ENCODE measurements around the gene CCHCR1.

The CCHCR1 gene

DNA sequence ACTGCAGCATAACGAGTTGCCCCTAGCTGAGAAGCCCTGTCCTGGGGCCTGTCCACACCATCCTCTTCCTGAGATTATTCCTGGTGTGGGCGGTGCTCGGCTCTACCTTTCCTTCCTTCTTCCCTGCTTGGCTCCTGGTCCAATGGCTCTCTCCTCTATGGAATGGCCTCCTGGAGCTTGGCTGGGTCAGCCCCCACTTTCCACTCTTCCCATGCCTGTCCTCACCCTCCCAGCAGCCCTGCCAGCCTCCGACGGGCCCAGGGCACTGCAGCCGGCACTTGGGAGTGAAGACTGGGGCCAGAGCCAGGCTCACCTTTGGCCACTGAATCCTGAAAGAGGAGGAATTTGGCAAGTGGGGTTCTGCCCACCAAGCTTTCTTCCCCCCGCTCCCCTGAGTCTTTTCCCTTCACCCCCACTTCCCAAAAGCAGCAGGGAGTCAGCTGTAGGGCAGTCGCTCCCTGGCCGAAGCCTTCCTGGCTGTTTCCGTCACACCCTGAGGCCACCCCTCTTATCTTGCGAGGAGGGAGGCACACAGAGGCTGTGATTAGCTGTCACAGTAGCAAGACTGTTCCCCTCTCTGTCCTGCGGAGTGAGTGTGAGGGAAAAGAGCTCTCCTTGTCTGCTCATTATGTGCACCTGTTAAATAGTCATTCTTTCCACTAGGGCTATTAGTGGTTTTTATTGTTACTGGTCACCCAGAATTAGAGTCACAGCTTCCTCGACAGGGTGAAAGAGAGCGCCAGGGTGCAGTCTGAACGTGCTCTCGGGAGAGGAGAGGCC is 31.0 kb downstream of the CCHCR1 start:
- DNase-seq, result no peak

- DNase-seq, result no peak
These were observed 31.8 kb downstream of the CCHCR1 start for GRCh38 chr6:31125586-31126363.

GRCh38 chr6:31125162-31125561 is 32.4 kb downstream of the CCHCR1 start:
- DNase-seq, result no peak

GRCh38 chr6:31122791-31123706 is 34.6 kb downstream of the CCHCR1 start:
- DNase-seq, result no peak

DNA sequence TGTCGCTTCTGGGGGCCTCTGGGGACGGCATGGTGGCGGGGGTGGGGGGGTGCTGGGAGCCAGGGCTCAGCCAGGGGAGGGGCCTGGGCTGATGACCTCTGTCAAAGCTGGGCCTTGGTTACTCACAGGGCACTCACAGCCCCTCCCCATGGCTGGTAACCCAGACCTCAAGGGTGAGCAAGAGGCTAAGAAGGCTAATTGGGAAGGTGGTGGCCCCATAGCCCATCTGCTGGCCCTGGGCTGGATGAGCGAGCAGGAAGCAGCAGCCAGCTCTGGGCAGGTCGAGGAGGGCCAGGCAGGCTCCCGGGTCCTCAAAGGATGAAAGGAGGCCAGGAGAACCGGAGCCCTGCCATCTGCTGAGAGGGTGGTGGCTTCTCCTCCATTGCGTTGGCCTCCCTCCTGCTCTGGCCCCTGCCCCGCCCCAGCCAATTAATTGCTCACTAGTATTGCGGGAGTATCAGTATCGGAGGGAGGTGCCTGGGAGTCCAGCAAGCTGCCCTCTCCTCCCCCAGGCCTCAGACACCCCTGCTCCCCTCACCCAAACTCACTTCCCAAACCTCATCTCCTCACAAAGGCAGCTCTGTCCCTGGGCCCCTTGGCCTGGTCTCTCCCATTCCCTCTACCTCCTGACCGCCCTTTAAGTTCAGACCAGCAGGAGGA is 36.3 kb downstream of the CCHCR1 start:
- DNase-seq, result no peak

- no peak for DNase-seq
These were observed 37.3 kb downstream of the CCHCR1 start, which contains the start of gene CDSN for GRCh38 chr6:31120151-31120915. TSS of gene CDSN (minus strand) at chr6:31120446. CDS start at chr6:31120419, 27 bp downstream.

DNA sequence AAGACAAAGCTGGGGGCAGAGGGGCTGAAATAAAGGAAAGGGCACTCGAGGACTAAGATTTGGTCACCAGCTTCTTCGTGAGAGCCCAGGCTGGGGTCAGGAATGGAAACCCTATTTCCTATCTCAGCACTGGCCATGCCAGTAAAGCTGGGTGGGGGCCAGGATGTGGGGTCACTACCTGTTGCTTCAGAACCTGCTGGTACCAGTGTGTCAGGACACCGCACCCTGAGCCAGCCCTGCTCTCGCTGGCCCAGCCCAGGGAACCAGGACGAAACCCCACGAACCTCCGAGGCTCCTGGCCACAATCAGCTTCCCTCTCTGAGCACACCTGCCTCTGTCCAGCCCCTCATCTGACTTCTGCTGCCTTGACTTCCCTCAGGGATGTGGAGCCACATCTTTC is 39.4 kb downstream of the CCHCR1 start:
- DNase-seq, result no peak

DNA sequence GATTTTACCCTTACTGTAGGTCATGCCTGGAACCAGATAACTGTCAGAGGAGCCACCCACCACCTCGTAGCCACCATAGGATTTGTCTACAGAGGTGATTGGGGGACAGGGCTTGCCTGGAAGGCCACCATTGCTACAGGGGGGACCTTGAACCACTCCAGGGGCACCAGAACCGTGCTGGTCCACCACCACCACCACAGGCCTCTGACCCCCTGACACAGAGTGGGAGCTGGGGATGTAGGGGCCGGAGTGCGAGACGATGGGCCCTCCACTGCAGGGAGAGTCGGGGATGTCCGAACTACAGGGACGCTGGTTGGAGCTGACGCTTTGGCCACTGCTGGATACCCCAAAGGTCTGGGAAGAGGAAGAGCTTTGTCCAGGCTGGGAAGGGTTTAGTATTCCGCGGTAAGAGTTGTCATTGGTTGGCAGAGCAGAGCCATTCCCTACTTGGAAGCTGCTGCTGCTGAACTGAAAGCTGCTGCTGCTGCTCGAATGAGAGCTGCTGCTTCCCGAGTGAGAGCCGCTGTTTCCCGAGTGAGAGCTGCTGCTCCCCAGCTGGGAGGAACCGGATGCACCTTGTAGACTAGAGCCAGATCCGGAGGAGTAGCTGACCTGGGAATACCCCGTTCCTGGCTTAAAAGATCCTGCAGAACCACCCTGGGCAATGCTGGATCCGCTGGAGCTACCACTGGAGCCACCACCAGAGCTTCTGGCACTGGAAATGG is 40.8 kb downstream of the CCHCR1 start:
- no peak for DNase-seq

DNA sequence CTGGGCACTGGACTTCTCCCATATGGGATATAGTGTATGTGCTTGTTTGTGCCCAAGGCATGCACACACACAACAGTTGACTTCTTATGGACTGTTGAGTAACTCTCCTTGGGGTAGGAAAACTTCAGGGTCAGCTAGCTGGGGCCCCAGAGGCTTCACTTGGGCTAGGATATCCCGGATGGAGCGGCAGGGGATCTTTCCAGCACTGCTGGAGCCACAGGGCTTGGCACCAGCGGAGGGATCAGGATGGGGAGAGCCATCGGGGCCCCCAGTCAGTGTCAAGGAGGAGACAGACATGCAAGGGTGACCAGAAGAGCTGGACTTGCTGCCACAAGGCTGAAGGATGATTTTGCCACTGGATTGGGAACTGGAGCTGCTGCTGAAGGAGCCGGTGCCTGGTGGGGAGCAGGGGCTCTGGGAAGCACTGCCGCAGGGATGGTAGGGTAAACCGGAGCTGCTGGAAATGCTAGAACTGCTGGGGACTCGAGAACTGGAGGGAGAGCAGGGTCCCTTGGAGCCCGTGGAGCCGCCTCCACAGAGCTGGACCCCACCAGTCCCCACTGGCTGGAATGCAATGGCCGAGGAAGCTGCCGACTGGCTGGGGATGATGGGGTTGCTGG is 41.6 kb downstream of the CCHCR1 start:
- DNase-seq, result no peak

- DNase-seq, result no peak
These were observed 42.4 kb downstream of the CCHCR1 start for GRCh38 chr6:31114970-31115849.

- DNase-seq, result no peak
These were observed 43.1 kb downstream of the CCHCR1 start, which contains the start of gene PSORS1C1 for GRCh38 chr6:31114541-31114878. TSS of gene PSORS1C1 (plus strand) at chr6:31114800. CDS start at chr6:31129633, 14,833 bp downstream.

DNA sequence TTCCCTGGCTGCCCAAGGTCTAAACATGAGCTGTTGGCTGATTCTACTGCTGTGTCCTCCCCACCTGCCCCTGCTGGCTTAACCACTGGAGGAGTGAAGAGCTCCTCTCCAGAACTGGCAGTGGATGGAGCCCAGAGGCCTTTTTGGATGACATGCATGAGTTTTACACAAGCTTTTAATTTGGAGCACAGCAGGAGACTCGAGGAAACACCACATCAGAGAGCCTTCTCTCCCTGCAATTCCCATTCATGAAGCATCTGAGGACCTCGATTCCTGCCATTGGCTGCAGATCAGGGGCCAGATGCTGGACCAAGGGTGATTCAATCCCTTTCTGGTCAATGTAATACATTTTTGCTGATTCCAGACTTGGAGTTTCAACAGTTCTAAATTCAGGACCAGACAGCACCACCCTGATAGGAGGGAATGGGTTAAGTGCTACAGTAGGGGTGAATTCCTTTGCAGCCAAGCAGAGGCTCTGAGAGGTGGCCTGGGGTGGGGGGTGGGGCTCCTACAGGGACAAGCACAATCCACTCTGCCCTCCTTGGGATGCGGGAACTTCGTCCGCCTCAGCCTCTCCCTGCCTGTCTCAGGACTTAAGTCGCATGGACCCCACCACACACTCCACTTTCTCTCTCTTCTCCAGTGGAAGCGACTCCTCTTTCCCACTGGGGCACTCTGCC is 43.6 kb downstream of the CCHCR1 start:
- DNase-seq, result no peak

DNA sequence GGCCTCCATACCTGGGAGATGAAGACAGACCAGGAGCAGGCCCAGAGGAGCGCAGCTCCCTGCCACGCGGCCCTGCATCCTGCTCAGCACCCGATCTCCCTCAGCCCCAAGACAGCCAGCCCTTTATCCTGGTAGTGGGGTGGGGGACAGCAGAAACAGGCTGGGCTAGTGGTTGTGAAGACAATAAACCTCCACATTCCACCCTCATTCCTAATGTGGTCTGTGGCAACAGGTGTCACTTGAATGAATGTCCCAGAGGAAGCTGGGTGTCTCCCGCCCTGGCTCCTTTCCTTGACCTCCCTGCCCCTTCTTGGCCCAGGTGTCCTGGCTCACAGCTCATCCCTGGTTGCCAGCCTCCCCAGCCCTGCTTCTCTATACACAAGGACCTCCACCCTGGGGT is 45.1 kb downstream of the CCHCR1 start, which contains the start of gene C6orf15:
TSS of gene C6orf15 (minus strand) at position 98 of the 400 bp plus-strand sequence. CDS start at position 78, 20 bp downstream.
- DNase-seq, result no peak

GRCh38 chr6:31111712-31112111 is 45.9 kb downstream of the CCHCR1 start:
- no peak for DNase-seq

- no peak for DNase-seq
These were observed 46.6 kb downstream of the CCHCR1 start for GRCh38 chr6:31110825-31111582.

- DNase-seq, result no peak
These were observed 50.5 kb downstream of the CCHCR1 start for GRCh38 chr6:31107052-31107451.

GRCh38 chr6:31103136-31103535 is 54.5 kb downstream of the CCHCR1 start:
- DNase-seq, result no peak

GRCh38 chr6:31098449-31098938 is 59.1 kb downstream of the CCHCR1 start:
- DNase-seq, result no peak
